OCI-LY7 (cell line): ENCODE measurements around the gene PSMB9.

ENCODE experiments used
- EZH2phosphoT487 ChIP-seq: fragments of 200-600 bp; sonication (generic); IDR thresholded peaks from 2 replicates; pipeline ENCODE4 v1.6.1; 2018; ENCODE audit warnings: low read depth, borderline replicate concordance, mild to moderate bottlenecking, mixed run types, antibody characterized with exemption, low read length, moderate library complexity, mixed read lengths
- TF ChIP-seq, protein P1 (sequence below): fragments of 200-600 bp; sonication (generic); conservative IDR thresholded peaks from 2 replicates; pipeline ENCODE4 v1.5.1; 2014; ENCODE audit warnings: mild to moderate bottlenecking, antibody characterized with exemption, low read length, moderate library complexity, mixed read lengths

DNA sequence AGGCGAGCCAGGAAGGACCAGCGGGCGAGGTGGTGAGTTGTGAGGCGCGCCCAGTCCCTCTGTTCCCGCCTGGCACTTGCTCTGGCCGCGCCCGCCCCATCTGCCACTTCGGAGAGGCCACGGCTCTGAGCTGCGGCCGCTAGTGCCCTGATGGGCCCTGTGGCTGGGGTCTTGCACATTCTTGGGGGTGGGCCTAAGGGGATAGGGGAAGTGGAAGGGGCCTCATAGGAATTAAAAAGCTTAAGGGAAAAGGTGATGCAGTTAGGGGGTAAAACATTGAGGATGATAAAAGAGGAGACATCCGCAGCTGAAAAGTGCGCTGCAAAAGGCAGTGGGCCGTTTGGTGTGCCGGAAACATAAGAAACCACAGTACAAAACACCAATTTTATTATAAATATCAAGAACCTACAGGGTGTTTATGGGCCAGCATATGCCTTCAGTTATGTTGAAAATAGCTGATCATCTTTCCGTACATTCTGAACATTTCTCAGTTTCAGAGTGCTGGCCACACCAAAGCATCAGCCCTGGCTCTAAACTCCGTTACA, 9.1 kb upstream of the PSMB9 start:
- TF ChIP-seq, protein P1, sequence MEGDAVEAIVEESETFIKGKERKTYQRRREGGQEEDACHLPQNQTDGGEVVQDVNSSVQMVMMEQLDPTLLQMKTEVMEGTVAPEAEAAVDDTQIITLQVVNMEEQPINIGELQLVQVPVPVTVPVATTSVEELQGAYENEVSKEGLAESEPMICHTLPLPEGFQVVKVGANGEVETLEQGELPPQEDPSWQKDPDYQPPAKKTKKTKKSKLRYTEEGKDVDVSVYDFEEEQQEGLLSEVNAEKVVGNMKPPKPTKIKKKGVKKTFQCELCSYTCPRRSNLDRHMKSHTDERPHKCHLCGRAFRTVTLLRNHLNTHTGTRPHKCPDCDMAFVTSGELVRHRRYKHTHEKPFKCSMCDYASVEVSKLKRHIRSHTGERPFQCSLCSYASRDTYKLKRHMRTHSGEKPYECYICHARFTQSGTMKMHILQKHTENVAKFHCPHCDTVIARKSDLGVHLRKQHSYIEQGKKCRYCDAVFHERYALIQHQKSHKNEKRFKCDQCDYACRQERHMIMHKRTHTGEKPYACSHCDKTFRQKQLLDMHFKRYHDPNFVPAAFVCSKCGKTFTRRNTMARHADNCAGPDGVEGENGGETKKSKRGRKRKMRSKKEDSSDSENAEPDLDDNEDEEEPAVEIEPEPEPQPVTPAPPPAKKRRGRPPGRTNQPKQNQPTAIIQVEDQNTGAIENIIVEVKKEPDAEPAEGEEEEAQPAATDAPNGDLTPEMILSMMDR = no peak
- TF ChIP-seq EZH2phosphoT487 = no peak
